ENCODE data around the gene ZSCAN30. TPM values are rescaled to one million over a fixed set of nuclear protein-coding genes. Genes with fewer than 3 reads are reported as not detected.

ZSCAN30 gene
- total RNA-seq, 2 donors from 2014 or later, result 10.0 to 11.1 TPM

GRCh38 chr18:35303610-35304009, 13.6 kb upstream of the ZSCAN30 start:
- peaks cover 2% of the 10 kb centered on the region for H3K36me3 Mint-ChIP-seq (ENCODE audit: low read depth)
- H3K4me1 Mint-ChIP-seq, result no peaks in the 10 kb centered on the region

DNA sequence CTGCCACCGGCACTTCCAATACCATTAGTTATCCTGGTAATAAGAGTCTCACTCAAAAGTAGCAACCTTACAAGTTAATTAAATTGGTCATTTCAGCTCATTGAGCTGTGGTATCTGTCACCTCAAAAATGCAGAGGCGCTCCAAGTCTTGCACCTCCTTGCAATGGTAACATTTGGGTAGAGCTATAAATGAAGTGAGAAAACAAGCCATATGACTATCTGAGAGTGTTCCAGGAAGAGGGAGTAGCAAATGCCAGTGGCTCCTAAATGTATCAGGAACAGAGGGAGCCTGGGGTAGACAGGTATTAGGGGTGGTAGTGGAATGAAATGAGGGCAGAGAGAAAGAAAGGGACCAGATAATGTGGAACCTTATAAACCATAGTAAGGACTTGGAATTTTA, 6.0 kb upstream of the ZSCAN30 start:
- Mint-ChIP-seq H3K27ac (no peak overlapping the region), H3K4me1 (peaks cover 16% of the 10 kb centered on the region)
- ATAC-seq, result no peak

More at GRCh38 chr18:35303610-35304009, 13.6 kb upstream of the ZSCAN30 start:
- peaks cover 21% of the 10 kb centered on the region for H3K9me3 ChIP-seq (ENCODE audit: control insufficient read depth, low read length, poor library complexity, severe bottlenecking)
- no peaks in the 10 kb centered on the region for H3K27me3 Mint-ChIP-seq
- ATAC-seq, result no peak
- no peak for DNase-seq
- H3K27ac Mint-ChIP-seq, result no peak overlapping the region
- no peak overlapping the region for H3K4me3 Mint-ChIP-seq

DNA sequence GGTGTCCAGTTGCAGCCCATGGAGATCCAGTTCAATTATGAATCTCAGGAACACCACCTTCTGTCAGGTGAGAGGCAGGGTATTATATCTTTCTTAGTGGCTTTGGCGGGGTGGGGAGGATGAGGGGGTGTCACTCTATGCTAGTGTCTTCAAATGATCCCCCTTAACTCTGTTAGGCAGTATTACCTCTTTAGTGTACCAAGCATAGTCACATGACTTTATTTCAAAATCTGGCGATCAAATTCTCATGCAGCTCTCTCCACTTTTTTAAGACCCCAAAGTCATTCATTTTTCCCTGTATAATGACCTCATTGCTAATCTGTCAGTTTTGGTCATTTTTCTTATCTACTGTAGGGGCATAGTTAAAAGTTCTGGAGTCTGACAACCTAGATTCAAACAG, 1.1 kb upstream of the ZSCAN30 start:
- H3K4me3 Mint-ChIP-seq, result peak overlapping the region; percentile 89
- DNase-seq (no peak), ATAC-seq (no peak)
- H3K36me3 Mint-ChIP-seq (ENCODE audit: low read depth), result peaks cover 12% of the 10 kb centered on the region
- no peaks in the 10 kb centered on the region for H3K9me3 ChIP-seq (ENCODE audit: control insufficient read depth, low read length, poor library complexity, severe bottlenecking)
- H3K27ac Mint-ChIP-seq, result peak overlapping the region; percentile 93
- no peaks in the 10 kb centered on the region for H3K27me3 Mint-ChIP-seq
- peaks cover 31% of the 10 kb centered on the region for H3K4me1 Mint-ChIP-seq

More for the DNA sequence above, 6.0 kb upstream of the ZSCAN30 start:
- Mint-ChIP-seq H3K36me3 (ENCODE audit: low read depth) (peaks cover 13% of the 10 kb centered on the region), H3K27me3 (no peaks in the 10 kb centered on the region), H3K4me3 (no peak overlapping the region)
- no peaks in the 10 kb centered on the region for H3K9me3 ChIP-seq (ENCODE audit: control insufficient read depth, low read length, poor library complexity, severe bottlenecking)
- DNase-seq, result no peak

DNA sequence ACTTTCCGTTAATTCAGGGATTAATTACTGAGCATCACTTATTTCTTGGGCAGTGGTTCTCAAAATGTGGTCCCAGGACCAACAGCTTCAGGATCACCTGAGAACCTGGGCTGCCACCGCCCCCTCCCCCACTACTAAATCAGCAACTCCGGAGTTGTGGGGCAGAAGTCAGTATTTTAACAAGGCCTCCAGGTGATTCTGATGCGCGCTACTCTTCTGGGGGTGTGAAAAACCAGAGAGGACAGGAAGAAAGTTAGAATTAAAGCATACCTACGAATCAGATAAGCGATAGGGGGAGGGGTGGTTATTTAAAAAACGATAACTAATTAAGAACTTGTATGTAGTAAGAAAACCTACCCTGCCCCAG, 319 bp downstream of the ZSCAN30 start:
- peaks cover 7% of the 10 kb centered on the region for H3K36me3 Mint-ChIP-seq (ENCODE audit: low read depth)
- H3K27ac Mint-ChIP-seq, result peak overlapping the region; percentile 93
- peak; percentile 44 for ATAC-seq
- no peaks in the 10 kb centered on the region for H3K9me3 ChIP-seq (ENCODE audit: control insufficient read depth, low read length, poor library complexity, severe bottlenecking)
- H3K4me3 Mint-ChIP-seq, result peak overlapping the region; percentile 89
- no peaks in the 10 kb centered on the region for H3K27me3 Mint-ChIP-seq
- H3K4me1 Mint-ChIP-seq, result peaks cover 30% of the 10 kb centered on the region
- peak in 1 of 3 donors; percentile 17 for DNase-seq

DNA sequence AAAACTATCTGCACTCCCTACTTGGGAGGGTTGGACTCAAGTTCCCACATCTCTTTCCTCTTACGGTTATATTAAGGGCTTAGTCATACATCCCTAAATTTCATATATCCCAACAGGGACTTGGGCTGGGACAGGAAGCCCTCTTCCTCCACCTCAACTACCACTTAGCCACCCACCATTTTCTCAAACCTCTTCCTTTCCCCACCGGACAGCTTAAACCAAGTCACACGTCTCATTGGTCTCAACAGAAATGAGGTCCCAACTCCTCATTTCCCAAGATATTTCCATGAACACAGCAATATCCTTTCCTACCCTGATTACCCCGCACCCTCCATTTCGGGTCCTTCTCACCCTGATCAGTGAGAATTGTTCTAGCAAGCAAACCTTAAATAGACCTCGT, 736 bp downstream of the ZSCAN30 start:
- H3K9me3 ChIP-seq (ENCODE audit: control insufficient read depth, low read length, poor library complexity, severe bottlenecking), result no peaks in the 10 kb centered on the region
- Mint-ChIP-seq H3K27ac (peak overlapping the region; percentile 93), H3K36me3 (ENCODE audit: low read depth) (peaks cover 7% of the 10 kb centered on the region), H3K4me1 (peaks cover 30% of the 10 kb centered on the region), H3K4me3 (peak overlapping the region; percentile 89), H3K27me3 (no peaks in the 10 kb centered on the region)
- no peak for ATAC-seq
- no peak for DNase-seq

DNA sequence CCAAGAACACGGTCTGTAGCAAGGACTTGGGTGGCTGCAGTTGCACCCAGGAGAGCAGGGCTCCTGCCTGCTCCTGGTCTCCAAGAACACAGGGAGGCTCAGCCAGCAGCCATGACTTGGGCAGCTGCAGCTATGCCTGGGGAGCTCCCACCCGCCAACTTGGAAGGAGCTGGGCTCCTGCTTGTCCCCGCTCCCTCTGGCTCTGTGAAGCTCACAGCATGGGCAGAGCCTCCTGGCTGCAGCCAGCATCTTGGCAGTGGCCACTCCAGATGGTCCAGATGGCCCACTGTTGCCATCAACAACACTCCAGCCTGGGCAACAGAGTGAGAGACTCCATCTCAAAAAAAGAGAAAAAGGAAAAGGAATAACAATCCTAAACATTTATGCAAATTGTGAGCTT, 5.2 kb downstream of the ZSCAN30 start:
- no peaks in the 10 kb centered on the region for H3K9me3 ChIP-seq (ENCODE audit: control insufficient read depth, low read length, poor library complexity, severe bottlenecking)
- DNase-seq (no peak), ATAC-seq (no peak)
- Mint-ChIP-seq H3K27me3 (no peaks in the 10 kb centered on the region), H3K27ac (no peak overlapping the region), H3K36me3 (ENCODE audit: low read depth) (peaks cover 3% of the 10 kb centered on the region), H3K4me1 (peaks cover 5% of the 10 kb centered on the region), H3K4me3 (no peak overlapping the region)

DNA sequence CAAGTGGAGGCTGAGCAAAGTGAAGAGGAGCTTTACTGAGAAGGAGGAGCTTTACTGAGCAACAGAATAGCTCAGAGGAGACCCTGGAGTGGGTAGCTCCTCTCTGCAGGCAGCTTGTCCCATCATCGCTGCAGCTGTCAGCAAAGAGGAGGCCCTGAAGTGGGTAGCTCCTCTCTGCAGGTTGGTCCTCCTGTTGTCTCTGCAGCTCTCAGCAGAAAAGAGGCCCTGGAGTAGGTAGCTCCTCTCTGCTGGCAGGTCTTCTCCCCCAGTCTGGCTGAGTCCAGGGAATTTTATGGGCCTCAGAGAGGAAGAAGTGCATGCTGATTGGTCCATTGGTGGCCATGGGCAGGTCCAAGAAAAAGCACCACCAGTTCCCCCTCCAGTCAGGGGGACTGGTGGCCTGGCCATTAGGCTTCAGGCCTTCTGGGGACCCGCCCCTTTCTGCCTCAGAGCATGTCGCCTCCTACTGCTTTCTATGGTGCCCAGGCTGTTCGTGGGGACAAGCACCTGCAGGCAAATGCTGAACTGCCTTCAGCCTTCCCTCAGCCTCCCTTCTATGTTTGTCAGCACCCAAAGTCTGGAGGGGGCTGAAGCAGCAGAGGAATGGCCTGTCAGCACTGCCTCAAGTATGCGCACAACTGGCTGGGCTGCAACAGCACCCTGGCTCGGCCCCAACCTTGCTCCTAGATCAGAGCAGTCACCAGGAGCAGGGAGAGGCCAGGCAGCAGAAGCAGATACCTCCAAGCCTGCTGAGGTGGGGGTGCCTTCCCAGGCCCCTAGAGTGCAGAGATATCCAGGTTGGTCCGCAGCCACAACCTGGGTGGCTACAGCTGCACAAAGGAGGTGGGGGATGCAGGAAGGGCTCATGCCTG, 5.9 kb downstream of the ZSCAN30 start:
- ATAC-seq, result no peak
- no peak for DNase-seq
- H3K27me3 Mint-ChIP-seq, result no peaks in the 10 kb centered on the region
- no peaks in the 10 kb centered on the region for H3K9me3 ChIP-seq (ENCODE audit: control insufficient read depth, low read length, poor library complexity, severe bottlenecking)
- H3K36me3 Mint-ChIP-seq (ENCODE audit: low read depth), result peaks cover 3% of the 10 kb centered on the region
- H3K27ac Mint-ChIP-seq, result no peak overlapping the region
- no peak overlapping the region for H3K4me3 Mint-ChIP-seq
- peaks cover under 1% of the 10 kb centered on the region for H3K4me1 Mint-ChIP-seq

DNA sequence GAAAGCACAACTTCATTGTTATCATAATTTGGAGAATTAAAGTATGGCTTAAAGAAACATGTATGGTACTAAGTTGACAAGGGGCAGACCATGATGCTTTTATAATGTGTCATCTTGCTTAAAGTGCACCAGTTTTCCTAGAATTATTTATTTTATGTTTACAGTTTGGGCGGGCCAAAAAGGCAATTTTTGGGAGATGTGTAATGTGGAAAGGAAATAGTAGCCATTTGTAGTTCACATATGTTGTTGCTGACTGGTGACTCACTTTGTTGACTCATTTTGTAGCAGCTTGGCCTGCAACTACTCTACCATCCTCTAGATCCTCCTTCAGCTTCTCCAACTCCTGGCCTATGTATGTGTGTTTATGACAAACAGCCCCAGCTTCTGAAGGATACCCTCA, 7.7 kb downstream of the ZSCAN30 start:
- Mint-ChIP-seq H3K36me3 (ENCODE audit: low read depth) (peaks cover 3% of the 10 kb centered on the region), H3K4me1 (no peaks in the 10 kb centered on the region), H3K4me3 (no peak overlapping the region), H3K27ac (no peak overlapping the region), H3K27me3 (no peaks in the 10 kb centered on the region)
- no peaks in the 10 kb centered on the region for H3K9me3 ChIP-seq (ENCODE audit: control insufficient read depth, low read length, poor library complexity, severe bottlenecking)
- no peak for DNase-seq
- ATAC-seq, result no peak

GRCh38 chr18:35278969-35279368, 11.1 kb downstream of the ZSCAN30 start:
- DNase-seq, result no peak
- H3K36me3 Mint-ChIP-seq (ENCODE audit: low read depth), result peaks cover 3% of the 10 kb centered on the region
- no peak overlapping the region for H3K4me3 Mint-ChIP-seq
- H3K27me3 Mint-ChIP-seq, result no peaks in the 10 kb centered on the region
- no peak overlapping the region for H3K27ac Mint-ChIP-seq
- no peaks in the 10 kb centered on the region for H3K4me1 Mint-ChIP-seq
- ATAC-seq, result no peak
- H3K9me3 ChIP-seq (ENCODE audit: control insufficient read depth, low read length, poor library complexity, severe bottlenecking), result no peaks in the 10 kb centered on the region

DNA sequence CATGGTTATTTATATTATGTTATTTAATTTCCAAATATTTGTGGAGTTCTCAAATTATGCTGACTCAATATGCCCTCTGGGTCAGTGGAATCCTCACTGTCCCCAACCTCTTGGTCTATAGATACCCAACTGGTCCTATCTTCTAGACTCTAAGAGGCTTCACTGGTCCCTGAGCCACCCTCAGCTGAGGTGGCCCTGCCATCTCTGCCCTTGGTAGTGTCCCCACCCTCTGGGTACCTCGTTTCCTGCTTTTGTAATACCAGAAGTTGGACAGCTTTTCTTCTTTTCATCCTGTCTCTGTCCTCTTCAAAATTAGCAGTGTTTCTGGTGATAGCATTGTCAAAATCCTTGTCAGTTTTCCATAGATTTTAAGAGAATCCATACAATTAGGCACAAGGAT, 11.9 kb downstream of the ZSCAN30 start:
- Mint-ChIP-seq H3K4me1 (no peaks in the 10 kb centered on the region), H3K36me3 (ENCODE audit: low read depth) (peaks cover 3% of the 10 kb centered on the region), H3K27ac (no peak overlapping the region), H3K27me3 (no peaks in the 10 kb centered on the region), H3K4me3 (no peak overlapping the region)
- ATAC-seq, result no peak
- no peaks in the 10 kb centered on the region for H3K9me3 ChIP-seq (ENCODE audit: control insufficient read depth, low read length, poor library complexity, severe bottlenecking)
- no peak for DNase-seq

GRCh38 chr18:35277633-35278032, 12.4 kb downstream of the ZSCAN30 start:
- no peak overlapping the region for H3K27ac Mint-ChIP-seq
- no peak for ATAC-seq
- H3K27me3 Mint-ChIP-seq, result no peaks in the 10 kb centered on the region
- peaks cover under 1% of the 10 kb centered on the region for H3K36me3 Mint-ChIP-seq (ENCODE audit: low read depth)
- H3K9me3 ChIP-seq (ENCODE audit: control insufficient read depth, low read length, poor library complexity, severe bottlenecking), result no peaks in the 10 kb centered on the region
- H3K4me3 Mint-ChIP-seq, result no peak overlapping the region
- H3K4me1 Mint-ChIP-seq, result no peaks in the 10 kb centered on the region
- no peak for DNase-seq

GRCh38 chr18:35276267-35276666, 13.8 kb downstream of the ZSCAN30 start:
- ATAC-seq, result no peak
- no peaks in the 10 kb centered on the region for H3K9me3 ChIP-seq (ENCODE audit: control insufficient read depth, low read length, poor library complexity, severe bottlenecking)
- H3K4me3 Mint-ChIP-seq, result no peak overlapping the region

GRCh38 chr18:35271656-35272055, 18.4 kb downstream of the ZSCAN30 start:
- Mint-ChIP-seq H3K4me1 (peaks cover 3% of the 10 kb centered on the region), H3K36me3 (ENCODE audit: low read depth) (no peaks in the 10 kb centered on the region), H3K27ac (no peak overlapping the region), H3K27me3 (no peaks in the 10 kb centered on the region), H3K4me3 (no peak overlapping the region)
- H3K9me3 ChIP-seq (ENCODE audit: control insufficient read depth, low read length, poor library complexity, severe bottlenecking), result no peaks in the 10 kb centered on the region
- ATAC-seq (no peak), DNase-seq (no peak)

More at GRCh38 chr18:35276267-35276666, 13.8 kb downstream of the ZSCAN30 start:
- H3K36me3 Mint-ChIP-seq (ENCODE audit: low read depth), result no peaks in the 10 kb centered on the region
- DNase-seq, result no peak
- no peaks in the 10 kb centered on the region for H3K27me3 Mint-ChIP-seq
- H3K4me1 Mint-ChIP-seq, result no peaks in the 10 kb centered on the region
- no peak overlapping the region for H3K27ac Mint-ChIP-seq

- no peaks in the 10 kb centered on the region for H3K36me3 Mint-ChIP-seq (ENCODE audit: low read depth)
- H3K4me3 Mint-ChIP-seq, result peak overlapping the region; percentile 5
- no peaks in the 10 kb centered on the region for H3K27me3 Mint-ChIP-seq
- peaks cover 3% of the 10 kb centered on the region for H3K4me1 Mint-ChIP-seq
- no peak for ATAC-seq
- no peak for DNase-seq
- H3K27ac Mint-ChIP-seq, result no peak overlapping the region
- no peaks in the 10 kb centered on the region for H3K9me3 ChIP-seq (ENCODE audit: control insufficient read depth, low read length, poor library complexity, severe bottlenecking)
Observed at GRCh38 chr18:35268821-35269220, 21.2 kb downstream of the ZSCAN30 start.

Measured in T-helper 17 cell (primary cell).